Hematopoietic multipotent progenitor cell (in vitro differentiated cells): ENCODE data around the gene PM20D1. TPM values are rescaled to one million over a fixed set of nuclear protein-coding genes. Genes with fewer than 3 reads are reported as not detected.

Experiments used
- DNase-seq, 3 donors: peaks; one replicate each; pipeline ENCODE4 v3.0.0-alpha.2; 2011 to 2015; ENCODE audit warnings: low read depth in 2 of 3, low spot score in 2 of 3
- total RNA-seq: library from RNA; depleted of rRNA; stranded (reverse); fragments of >200 nt; gene quantifications from one replicate; pipeline ENCODE4 v1.2.3, GENCODE V29; 2012

The PM20D1 gene
- total RNA-seq, 1 donor = 0.54 TPM

DNA sequence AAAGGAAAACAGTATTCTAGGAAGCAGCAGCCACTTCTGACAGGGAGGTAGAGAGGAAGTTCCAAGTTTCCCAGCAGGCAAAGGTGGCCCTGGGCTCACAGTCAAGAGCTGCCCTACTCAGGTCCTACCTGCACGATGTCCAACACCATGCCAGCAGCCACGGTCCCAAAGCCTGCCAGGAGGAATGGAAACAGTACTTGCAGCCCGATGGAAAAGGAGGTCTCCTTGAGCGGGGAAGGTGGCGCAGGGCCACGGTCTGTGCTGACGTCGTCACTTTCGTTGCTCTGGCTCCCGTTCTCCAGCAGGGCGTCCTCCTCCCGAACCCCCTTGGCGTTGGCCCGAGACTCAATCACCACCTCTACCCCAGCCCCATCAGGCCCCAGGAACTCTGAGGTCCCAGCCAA lies 40.0 kb downstream of the PM20D1 start:
- no peak for DNase-seq

GRCh38 chr1:205809469-205809868 lies 40.5 kb downstream of the PM20D1 start:
- no peak for DNase-seq

- no peak for DNase-seq
These were observed 44.7 kb downstream of the PM20D1 start for GRCh38 chr1:205805082-205805711.

DNA sequence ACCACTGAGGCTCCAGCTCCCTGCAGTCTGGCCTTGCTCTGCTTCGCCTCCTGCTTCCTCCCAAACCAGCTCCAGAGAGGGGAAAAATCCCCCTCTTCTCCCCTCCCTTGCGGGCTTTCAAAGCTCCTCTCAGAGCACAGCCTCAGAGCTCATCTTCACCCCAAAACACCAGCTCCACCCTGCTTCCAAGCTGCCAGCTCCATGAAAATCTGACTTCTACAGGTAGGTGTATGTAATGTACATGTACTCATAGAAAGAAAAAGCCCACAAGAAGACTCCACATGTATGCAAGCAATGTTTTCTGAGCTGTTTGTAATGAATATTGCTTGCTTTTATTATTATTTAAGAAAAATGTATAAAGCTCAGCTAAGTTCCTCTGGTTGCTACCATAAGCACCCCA lies 45.3 kb downstream of the PM20D1 start:
- DNase-seq = no peak

GRCh38 chr1:205803986-205804385 lies 45.9 kb downstream of the PM20D1 start:
- DNase-seq = no peak

- DNase-seq = no peak
These were observed 47.9 kb downstream of the PM20D1 start for GRCh38 chr1:205802060-205802459.

GRCh38 chr1:205800981-205801703 lies 48.8 kb downstream of the PM20D1 start:
- no peak for DNase-seq

DNA sequence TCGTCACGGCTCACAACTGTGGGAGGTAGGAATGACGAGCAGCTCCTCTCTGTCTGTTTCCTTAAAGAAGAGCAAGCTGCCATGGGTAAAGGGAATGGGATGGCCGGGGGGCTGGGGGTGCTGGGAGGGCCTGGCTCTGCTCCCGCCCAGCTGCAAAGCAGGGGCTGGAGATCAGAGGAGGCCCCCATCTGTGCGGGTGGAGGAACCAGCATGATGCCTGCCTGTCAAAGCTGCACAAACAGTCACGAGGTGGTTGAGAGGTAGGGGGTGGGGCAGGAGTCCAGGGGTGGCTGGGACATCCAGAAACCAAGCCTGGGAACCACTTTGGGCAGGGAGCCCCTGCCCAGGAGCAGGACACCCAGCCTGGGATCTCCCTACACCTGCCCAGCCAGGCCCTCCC lies 49.5 kb downstream of the PM20D1 start:
- DNase-seq = no peak

- DNase-seq = no peak
These were observed 51.4 kb downstream of the PM20D1 start for GRCh38 chr1:205798577-205798976.

GRCh38 chr1:205797168-205797567 lies 52.8 kb downstream of the PM20D1 start:
- DNase-seq = no peak

- DNase-seq = no peak
These were observed 55.8 kb downstream of the PM20D1 start for GRCh38 chr1:205794011-205794730.

DNA sequence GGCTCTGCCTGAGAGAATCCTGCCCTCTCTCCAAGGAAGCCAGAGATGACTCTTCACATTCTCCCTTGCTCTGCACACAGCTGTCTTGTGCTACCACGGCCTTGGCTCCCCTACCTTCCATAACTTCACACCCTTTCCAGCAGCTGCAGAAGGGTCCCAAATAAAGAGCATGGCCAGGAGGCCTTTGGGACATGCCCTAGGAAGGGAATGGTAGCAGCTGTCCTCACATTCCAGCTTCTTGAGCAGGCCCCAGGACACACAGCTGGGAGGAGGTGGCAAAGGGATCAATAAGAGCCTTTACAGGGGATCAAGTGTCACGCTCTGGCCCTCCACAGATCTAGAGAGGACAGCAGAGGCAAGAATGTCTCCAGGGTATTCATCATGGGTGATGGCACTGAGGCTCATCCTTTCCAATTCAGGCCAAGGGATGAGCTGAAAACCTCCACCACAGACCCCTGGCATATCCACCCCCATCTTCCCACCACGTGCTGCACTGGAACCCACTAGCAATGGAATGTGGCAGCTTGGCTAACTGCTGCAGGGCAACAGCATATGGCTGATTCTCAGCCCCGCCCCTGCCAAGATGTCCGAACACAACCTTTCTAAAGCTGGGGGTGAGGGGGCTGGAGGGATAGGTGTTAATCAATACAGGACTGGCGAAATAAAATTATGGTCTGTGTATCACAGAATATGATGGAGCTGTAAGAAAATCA lies 56.8 kb downstream of the PM20D1 start:
- DNase-seq = no peak

- no peak for DNase-seq
These were observed 57.5 kb downstream of the PM20D1 start for GRCh38 chr1:205792481-205792881.

DNA sequence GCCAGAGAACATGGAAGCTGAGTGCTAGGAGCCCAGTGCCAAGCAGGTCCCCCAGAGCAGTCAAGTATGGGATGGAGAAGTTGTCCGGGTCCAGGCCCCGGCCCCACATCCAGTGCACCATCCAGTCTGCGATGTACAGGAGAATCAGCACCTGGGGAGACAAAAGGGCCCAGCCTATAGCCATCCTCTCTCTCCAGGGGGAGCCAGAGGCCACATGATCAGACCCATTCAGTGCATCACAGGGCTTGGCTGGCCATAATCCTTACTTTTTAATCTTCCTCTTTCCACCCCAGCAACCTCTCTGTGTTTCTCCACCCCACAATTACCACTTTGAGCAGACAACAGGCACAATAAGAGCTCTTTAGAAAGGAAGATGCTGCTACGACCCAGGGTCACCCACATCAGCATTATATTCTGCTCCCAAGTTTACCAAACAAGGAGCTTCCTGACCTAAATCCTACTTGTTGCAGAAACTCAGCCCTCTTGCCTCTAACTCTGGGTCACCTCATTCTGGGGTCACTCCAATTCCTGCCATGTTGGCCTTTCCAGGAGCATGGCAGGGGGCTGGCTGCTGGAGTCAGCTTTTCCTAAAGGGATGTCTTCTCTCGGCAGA lies 58.3 kb downstream of the PM20D1 start:
- DNase-seq = peak in 2 of 3 donors; percentile 56 to 82

DNA sequence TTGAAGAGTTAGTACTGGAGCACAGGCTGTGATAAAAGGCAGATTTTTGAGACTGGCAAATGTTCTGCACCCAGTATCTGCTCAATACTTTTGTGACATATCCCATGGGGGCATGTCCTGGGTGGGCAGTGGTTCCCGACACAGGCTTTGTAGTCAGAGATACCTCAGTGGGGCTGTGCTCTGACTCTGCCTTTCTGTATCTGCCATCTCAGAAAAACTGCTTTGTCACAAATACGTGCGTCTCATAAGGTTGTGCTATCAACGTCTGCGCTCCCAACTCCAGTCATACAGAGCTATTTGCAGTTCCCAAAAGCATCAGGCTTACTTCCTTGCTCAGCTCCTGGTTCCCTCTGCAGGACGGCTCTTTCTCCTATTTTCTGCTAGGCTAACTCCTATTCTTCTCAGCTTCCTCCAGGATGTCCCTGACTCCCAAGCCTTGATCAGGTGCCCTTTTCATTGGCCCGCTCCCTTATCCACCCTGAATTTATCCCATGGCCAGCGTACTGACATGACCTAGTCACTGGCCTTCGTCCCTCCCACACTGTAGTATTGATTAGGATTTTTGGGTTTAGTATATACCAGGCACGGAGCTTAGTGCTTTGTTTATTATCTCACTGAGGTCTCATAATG lies 62.5 kb downstream of the PM20D1 start:
- DNase-seq = no peak

- no peak for DNase-seq
These were observed 63.3 kb downstream of the PM20D1 start for GRCh38 chr1:205786601-205787000.

DNA sequence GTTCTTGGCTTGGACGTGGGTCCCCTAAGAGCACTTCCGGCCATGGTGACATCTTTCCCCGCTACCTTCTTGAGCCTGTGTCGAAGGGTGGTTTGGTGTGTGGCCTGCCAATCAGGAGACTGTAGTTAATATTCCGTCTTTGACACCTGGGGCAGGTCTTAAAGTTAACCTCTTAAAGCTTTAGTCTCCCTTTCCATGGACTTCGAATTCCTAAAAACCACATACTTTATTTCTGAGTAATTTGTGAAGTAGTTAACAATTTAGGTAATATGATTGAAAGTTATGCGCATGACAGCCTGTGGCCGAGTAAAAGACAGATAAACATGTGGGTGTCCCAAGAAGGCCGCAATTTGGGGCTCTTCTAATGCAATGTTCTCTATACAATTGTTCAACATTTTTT lies 64.5 kb downstream of the PM20D1 start:
- DNase-seq = no peak

GRCh38 chr1:205783904-205784303 lies 66.0 kb downstream of the PM20D1 start:
- no peak for DNase-seq

DNA sequence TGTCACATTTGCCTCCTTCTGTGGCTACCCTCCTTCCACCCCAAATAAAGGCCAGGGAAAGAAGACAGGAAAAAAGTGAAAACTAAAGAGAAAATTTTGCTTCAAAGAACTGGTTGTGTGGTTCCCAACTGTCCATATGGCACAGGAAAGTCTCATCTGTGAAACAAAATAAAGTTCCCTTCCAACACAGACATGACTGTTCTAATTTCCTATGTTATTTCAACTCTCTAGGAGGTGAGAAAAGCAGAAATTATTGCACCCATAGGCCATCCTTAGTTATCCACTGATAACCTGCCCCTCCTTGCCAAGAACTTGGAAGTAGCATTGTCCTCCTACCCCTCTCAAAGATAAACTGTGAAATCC lies 66.5 kb downstream of the PM20D1 start:
- no peak for DNase-seq

GRCh38 chr1:205782627-205783432 lies 67.1 kb downstream of the PM20D1 start:
- DNase-seq = peak in 1 of 3 donors; percentile 14
